ENCODE results near the gene YTHDF1.

GRCh38 chr20:63253438-63254231, 37.7 kb upstream of the YTHDF1 start:
- TF ChIP-seq CTCF (IDR thresholded peaks at IDR 0.05) (no peak), POLR2AphosphoS5 (IDR thresholded peaks at IDR 0.05) (no peak), POLR2A (IDR thresholded peaks at IDR 0.05; ENCODE audit: low read depth) (no peak), EP300 (IDR thresholded peaks at IDR 0.05) (no peak)

All from esophagus muscularis mucosa (tissue), 4 donors.